Measurements from ENCODE around the gene KLRC2. TPM values are rescaled to one million over a fixed set of nuclear protein-coding genes. Genes with fewer than 3 reads are reported as not detected.
"Not testable (repeated sequence)": the region's sequence is repeated elsewhere in the genome, so short reads cannot be mapped to it uniquely, and the experiment has no call there.

The KLRC2 gene
- total and polyA plus RNA-seq, 7 donors, result 0.49 to 0.74 TPM; not detected in 5

DNA sequence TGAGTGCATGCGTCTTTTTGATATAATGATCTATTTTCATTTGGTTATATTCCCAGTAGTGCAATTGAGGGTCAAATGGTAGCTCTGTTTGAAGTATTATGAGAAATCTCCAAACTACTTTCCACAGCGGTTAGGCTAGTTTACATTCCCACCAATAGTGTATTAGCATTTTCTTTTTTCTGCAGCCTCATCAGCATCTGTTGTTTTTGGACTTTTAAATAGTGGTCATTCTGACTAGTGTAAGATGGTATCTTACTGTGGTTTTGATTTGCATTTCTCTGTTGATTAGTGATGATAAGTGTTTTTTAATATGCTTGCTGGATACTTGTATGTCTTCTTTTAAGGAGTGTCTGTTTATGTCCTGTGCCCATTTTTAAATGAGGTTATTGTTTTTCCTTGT, 21.0 kb upstream of the KLRC2 start:
- H3K9me3 ChIP-seq, result peaks cover 0 to 14% (median 2%) of the 10 kb centered on the region in 4 donors
- WGBS, 2 donors, result 94 to 98% methylated on average over 2 of the region's 2 CpGs
- H3K27me3 ChIP-seq, result no peaks in the 10 kb centered on the region
- intact Hi-C loops (cut with DNase I), result no loop called here
- H3K4me1 ChIP-seq, result no peaks in the 10 kb centered on the region
- H3K36me3 ChIP-seq, result peaks cover 0 to 3% (median 0%) of the 10 kb centered on the region in 4 donors
- H3K4me3 ChIP-seq, result no peak overlapping the region
- no peak overlapping the region for H3K27ac ChIP-seq
- no peak for TF ChIP-seq POLR2AphosphoS5 (IDR thresholded peaks at IDR 0.05)
- TF ChIP-seq POLR2A (IDR thresholded peaks at IDR 0.05), result no peak
- TF ChIP-seq, protein P1, sequence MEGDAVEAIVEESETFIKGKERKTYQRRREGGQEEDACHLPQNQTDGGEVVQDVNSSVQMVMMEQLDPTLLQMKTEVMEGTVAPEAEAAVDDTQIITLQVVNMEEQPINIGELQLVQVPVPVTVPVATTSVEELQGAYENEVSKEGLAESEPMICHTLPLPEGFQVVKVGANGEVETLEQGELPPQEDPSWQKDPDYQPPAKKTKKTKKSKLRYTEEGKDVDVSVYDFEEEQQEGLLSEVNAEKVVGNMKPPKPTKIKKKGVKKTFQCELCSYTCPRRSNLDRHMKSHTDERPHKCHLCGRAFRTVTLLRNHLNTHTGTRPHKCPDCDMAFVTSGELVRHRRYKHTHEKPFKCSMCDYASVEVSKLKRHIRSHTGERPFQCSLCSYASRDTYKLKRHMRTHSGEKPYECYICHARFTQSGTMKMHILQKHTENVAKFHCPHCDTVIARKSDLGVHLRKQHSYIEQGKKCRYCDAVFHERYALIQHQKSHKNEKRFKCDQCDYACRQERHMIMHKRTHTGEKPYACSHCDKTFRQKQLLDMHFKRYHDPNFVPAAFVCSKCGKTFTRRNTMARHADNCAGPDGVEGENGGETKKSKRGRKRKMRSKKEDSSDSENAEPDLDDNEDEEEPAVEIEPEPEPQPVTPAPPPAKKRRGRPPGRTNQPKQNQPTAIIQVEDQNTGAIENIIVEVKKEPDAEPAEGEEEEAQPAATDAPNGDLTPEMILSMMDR (IDR thresholded peaks at IDR 0.05), result no peak
- no peak for TF ChIP-seq EP300 (IDR thresholded peaks at IDR 0.05)
- DNase-seq, result no peak

DNA sequence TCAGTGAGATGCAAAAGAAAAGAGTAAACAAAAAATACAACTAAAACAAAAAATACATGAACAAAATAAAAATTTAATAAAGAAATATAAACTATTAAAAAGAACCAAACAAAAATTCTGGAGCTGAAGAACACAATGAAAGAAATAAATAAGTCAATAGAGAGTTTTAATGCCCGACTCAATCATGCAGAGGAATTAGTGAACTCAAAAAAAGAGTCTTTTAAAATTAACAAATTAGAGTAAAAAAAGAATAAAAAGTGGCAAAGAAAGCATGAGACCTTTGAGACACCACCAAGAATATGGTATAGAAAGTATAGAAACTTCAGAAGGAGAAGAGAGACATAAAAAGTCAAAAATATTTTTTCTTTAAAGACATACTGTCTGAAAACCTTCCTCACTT, 20.0 kb upstream of the KLRC2 start:
- H3K4me3 ChIP-seq, result no peak overlapping the region
- no peaks in the 10 kb centered on the region for H3K4me1 ChIP-seq
- no peak for DNase-seq
- no peaks in the 10 kb centered on the region for H3K27me3 ChIP-seq
- H3K9me3 ChIP-seq, result peaks cover 0 to 14% (median 2%) of the 10 kb centered on the region in 4 donors
- H3K36me3 ChIP-seq, result peaks cover 0 to 3% (median 0%) of the 10 kb centered on the region in 4 donors
- H3K27ac ChIP-seq, result no peak overlapping the region
- intact Hi-C loops (cut with DNase I), result no loop called here
- WGBS, 2 donors, result 96 to 97% methylated on average over 1 of the region's 1 CpG
- TF ChIP-seq, protein P1 (IDR thresholded peaks at IDR 0.05), result no peak
- no peak for TF ChIP-seq EP300 (IDR thresholded peaks at IDR 0.05)

DNA sequence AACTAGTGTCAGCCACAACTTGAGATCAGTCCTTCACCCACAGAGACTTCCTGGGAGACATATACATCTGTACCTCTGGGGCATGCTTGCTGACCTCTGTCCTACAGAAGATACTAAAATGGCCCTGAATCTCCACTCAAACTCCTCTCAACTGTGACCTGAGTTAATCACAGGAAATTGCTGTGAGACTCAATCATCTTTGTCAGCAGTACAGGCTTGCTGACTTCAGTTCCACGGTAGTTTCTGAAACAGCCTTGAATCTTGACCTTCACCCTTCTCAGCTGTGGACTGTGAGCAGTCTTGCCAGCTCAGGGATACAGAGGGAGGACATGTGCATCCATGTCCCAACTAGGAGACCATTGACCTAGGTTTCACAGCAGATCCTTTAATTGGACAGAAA, 18.7 kb upstream of the KLRC2 start:
- Histone ChIP-seq H3K4me3 (no peak overlapping the region), H3K27ac (no peak overlapping the region), H3K27me3 (no peaks in the 10 kb centered on the region), H3K36me3 (peaks cover 0 to 3% (median 0%) of the 10 kb centered on the region in 4 donors), H3K9me3 (peaks cover 0 to 14% (median 2%) of the 10 kb centered on the region in 4 donors), H3K4me1 (no peaks in the 10 kb centered on the region)
- 61 to 72% methylated on average over 1 of the region's 1 CpG for WGBS, 2 donors
- intact Hi-C loops (cut with DNase I), result no loop called here
- DNase-seq, result no peak
- TF ChIP-seq POLR2A (IDR thresholded peaks at IDR 0.05), result no peak
- no peak for TF ChIP-seq POLR2AphosphoS5 (IDR thresholded peaks at IDR 0.05)

DNA sequence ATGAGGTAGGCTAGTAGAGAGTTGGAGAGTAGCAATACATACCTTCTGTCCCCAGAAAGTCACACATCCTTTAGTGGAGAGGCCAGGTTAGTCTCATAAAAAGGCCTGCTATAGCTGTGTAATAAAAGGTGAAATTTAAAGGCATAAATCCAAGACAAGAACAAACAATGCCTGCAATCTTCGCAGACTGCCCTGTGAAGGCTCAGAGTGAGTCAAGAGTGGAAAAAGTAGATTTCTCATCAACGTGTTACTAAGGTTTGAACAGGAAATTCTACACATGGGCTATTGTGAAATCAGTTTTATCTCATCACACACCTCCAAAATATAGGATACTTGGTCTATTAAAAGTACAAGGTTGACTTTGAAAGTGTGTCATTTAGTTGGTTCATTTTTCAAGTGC, 17.3 kb upstream of the KLRC2 start, which contains the start of gene KLRC1:
TSS of gene KLRC1 (minus strand) at position 222 of the 400 bp plus-strand sequence. CDS start 2,221 bp downstream, outside the sequence.
- peaks cover 0 to 14% (median 2%) of the 10 kb centered on the region in 4 donors for H3K9me3 ChIP-seq
- H3K27ac ChIP-seq, result no peak within 1 kb of the TSS
- H3K4me3 ChIP-seq, result no peak within 1 kb of the TSS
- intact Hi-C loops (cut with DNase I), result no loop called here
- TF ChIP-seq, protein P1 (IDR thresholded peaks at IDR 0.05), result no peak
- TF ChIP-seq EP300 (IDR thresholded peaks at IDR 0.05), result no peak
- TF ChIP-seq POLR2AphosphoS5 (IDR thresholded peaks at IDR 0.05), result no peak
- TF ChIP-seq POLR2A (IDR thresholded peaks at IDR 0.05), result no peak
- peaks cover 0 to 3% (median 0%) of the 10 kb centered on the region in 4 donors for H3K36me3 ChIP-seq
- WGBS, 2 donors, result 9 to 36% methylated on average over 2 of the region's 2 CpGs
- H3K27me3 ChIP-seq, result no peaks in the 10 kb centered on the region
- H3K4me1 ChIP-seq, result no peaks in the 10 kb centered on the region
- no peak for DNase-seq

DNA sequence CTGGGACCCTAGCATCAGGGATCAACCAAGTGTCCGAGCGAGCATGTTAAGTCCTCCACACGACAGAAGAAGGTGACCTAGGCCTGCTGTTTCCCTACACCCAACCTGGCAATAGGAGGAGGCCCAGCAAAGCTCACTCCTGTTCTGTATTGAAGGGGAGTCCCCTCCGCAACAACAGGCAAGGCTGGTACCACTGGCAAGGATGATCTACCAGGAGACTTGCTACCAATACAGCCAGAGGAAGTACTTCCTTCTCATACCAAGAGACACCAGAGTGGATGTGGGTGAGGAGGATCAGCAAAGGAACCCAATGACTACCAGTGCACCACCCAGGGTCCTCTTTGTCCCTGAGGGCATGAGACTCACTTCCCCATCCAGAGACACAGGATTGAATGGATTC, 12.4 kb upstream of the KLRC2 start:
- peaks cover 0 to 3% (median 0%) of the 10 kb centered on the region in 4 donors for H3K36me3 ChIP-seq
- 94 to 96% methylated on average over 4 of the region's 4 CpGs for WGBS, 2 donors
- intact Hi-C loops (cut with DNase I), result no loop called here

DNA sequence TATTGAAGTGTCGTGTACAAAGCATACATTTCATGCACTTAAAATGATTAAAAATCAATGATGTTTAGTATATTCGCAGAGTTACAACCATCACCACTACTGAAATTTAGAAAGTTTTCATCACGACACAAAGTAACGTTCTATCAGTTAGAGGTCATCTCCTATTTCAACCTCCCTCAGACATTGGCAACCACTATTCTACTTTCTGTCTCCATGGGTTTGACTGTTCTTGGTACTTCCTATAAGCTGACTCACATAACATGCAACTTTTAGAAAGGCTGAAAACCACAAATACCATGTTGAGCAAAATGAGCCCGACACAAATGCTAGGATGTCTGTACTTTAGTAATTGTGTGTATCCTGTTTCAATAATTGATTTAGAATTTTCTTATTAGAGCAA, 10.2 kb upstream of the KLRC2 start:
- H3K4me3 ChIP-seq; intact Hi-C loops (cut with DNase I); DNase-seq; H3K9me3 ChIP-seq; H3K4me1 ChIP-seq; H3K36me3 ChIP-seq; H3K27ac ChIP-seq; H3K27me3 ChIP-seq: not testable (repeated sequence)
- WGBS, 2 donors, result 73 to 85% methylated on average over 5 of the region's 5 CpGs

More for the DNA sequence above, 12.4 kb upstream of the KLRC2 start:
- Histone ChIP-seq H3K4me1 (no peaks in the 10 kb centered on the region), H3K27me3 (no peaks in the 10 kb centered on the region), H3K9me3 (no peaks in the 10 kb centered on the region), H3K4me3 (no peak overlapping the region), H3K27ac (no peak overlapping the region)
- DNase-seq, result no peak
- TF ChIP-seq, protein P1 (IDR thresholded peaks at IDR 0.05), result no peak
- TF ChIP-seq POLR2A (IDR thresholded peaks at IDR 0.05), result no peak
- no peak for TF ChIP-seq POLR2AphosphoS5 (IDR thresholded peaks at IDR 0.05)
- TF ChIP-seq EP300 (IDR thresholded peaks at IDR 0.05), result no peak

DNA sequence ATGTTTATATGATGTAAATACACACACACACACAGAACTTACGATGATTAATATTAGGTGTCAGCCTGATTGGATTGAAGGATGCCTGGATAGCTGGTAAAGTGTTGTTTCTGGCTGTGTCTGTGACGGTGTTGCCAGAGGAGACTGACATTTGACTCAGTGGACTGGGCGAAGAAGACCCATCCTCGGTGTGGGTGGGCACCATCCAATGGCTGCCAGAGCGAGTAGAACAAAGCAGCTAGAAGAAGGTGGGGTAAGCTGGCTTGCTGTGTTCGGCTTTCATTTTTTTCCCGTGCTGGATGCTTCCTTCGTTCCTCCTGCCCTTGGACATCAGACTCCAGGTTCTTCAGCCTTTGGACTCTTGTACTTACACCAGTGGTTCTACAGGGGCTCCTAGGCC, 5.3 kb upstream of the KLRC2 start:
- H3K36me3 ChIP-seq; H3K27me3 ChIP-seq; H3K4me3 ChIP-seq; H3K27ac ChIP-seq; H3K4me1 ChIP-seq; H3K9me3 ChIP-seq; DNase-seq; intact Hi-C loops (cut with DNase I): not testable (repeated sequence)
- WGBS, 2 donors, result 94 to 95% methylated on average over 8 of the region's 8 CpGs

DNA sequence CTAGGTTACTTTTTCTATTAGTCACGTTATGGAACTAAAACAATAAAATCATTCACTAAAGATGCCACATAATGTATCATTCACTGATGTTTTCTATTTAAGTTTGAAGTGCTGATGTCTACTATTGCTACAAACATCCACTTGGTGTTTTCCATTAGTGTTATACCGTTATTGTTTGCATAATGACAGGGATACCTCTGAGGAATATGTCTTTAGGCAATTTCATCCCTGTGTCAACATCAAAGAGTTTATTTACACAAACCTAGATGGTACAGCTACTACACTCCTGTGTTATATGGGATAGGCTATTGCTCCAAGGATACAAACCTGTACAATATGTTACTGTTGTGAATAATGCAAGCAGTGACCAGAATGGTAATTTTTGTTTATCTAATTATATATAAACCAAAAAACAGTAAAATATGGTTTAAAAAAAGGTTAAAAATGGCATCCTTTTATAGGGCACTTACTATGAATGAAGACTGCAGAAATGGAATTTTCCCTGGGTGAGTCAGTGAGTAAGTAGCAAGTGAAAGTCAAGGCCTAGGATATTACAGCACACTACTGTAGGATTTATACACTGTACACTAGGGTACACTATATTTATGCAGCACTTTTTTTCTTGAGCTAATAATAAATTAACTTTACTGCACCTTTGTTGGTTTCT, 3.9 kb upstream of the KLRC2 start:
- DNase-seq; H3K27ac ChIP-seq; H3K4me3 ChIP-seq; H3K4me1 ChIP-seq; intact Hi-C loops (cut with DNase I); H3K27me3 ChIP-seq; H3K36me3 ChIP-seq; H3K9me3 ChIP-seq: not testable (repeated sequence)
- 39 to 53% methylated on average over 2 of the region's 2 CpGs for whole genome bisulfite sequencing, 2 donors
